PC-9 (cell line): ENCODE results near the gene MT1HL1.

ENCODE experiments used
- CTCF ChIP-seq: fragments of 200-600 bp; sonication (generic); conservative IDR thresholded peaks from 2 replicates; pipeline ENCODE4 v1.6.1; 2017; ENCODE audit warnings: mixed run types, antibody characterized with exemption, mild to moderate bottlenecking, moderate library complexity
- EZH2 ChIP-seq: fragments of 200-600 bp; sonication (generic); IDR thresholded peaks from 2 replicates; pipeline ENCODE4 v1.8.0; 2017; ENCODE audit warnings: antibody characterized with exemption, low read depth

DNA sequence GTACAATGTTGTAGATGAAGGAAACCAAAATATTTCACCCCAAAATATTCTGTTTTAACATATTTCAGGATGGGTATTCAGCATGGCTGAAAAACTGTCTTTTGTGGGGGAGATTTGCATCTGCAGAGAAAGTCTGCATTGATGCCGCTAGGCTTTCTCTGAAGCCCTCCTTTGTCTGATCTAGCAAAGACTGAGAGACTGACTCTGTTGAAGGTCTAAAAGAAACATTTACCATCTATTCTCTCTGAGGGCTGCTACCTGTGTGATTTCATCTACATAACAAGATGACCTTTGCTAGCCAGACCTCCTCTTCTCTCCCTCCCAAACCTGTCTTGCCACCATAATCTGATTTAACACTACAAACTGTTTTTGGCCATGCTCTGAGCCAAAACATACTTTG, 12.4 kb upstream of the MT1HL1 start:
- TF ChIP-seq CTCF (no peak), EZH2 (no peak)
